Stimulated activated naive CD8-positive, alpha-beta T cell treated with anti-CD3 and anti-CD28 coated beads, Interleukin-15, Interleukin-2, amounts not matched to agents 100 ng/mL and 50 ng/mL, for 24 hours (primary cell): Measurements from ENCODE around the gene CRYGB.

Source experiments
- H3K27ac Mint-ChIP-seq: one replicate; pipeline ENCODE4 v1.8.0; 2021; ENCODE audit warnings: mild to moderate bottlenecking, mixed read lengths
- H3K27me3 Mint-ChIP-seq: one replicate; pipeline ENCODE4 v1.8.0; 2021; ENCODE audit warnings: mixed read lengths
- H3K36me3 Mint-ChIP-seq: one replicate; pipeline ENCODE4 v1.8.0; 2021; ENCODE audit warnings: low read depth, mixed read lengths
- H3K4me1 Mint-ChIP-seq: one replicate; pipeline ENCODE4 v1.8.0; 2021; ENCODE audit warnings: low read depth, mixed read lengths
- H3K4me3 Mint-ChIP-seq: one replicate; pipeline ENCODE4 v1.8.0; 2021; ENCODE audit warnings: mild to moderate bottlenecking, mixed read lengths
- H3K9me3 Mint-ChIP-seq: one replicate; pipeline ENCODE4 v1.8.0; 2021; ENCODE audit warnings: mixed read lengths

The CRYGB gene

GRCh38 chr2:208146006-208146405 lies at the start of gene CRYGB:
Gene CRYGB (minus strand): TSS chr2:208146158. CDS start chr2:208146120, 38 bp downstream.
- H3K36me3 Mint-ChIP-seq = no peaks in the 10 kb centered on the region
- peaks cover 8% of the 10 kb centered on the region for H3K9me3 Mint-ChIP-seq
- H3K27me3 Mint-ChIP-seq = peaks cover 5% of the 10 kb centered on the region
- no peak within 1 kb of the TSS for H3K27ac Mint-ChIP-seq
- no peak within 1 kb of the TSS for H3K4me3 Mint-ChIP-seq
- no peaks in the 10 kb centered on the region for H3K4me1 Mint-ChIP-seq

GRCh38 chr2:208195531-208195930 lies 49.6 kb upstream of the CRYGB start:
- Mint-ChIP-seq H3K4me3 (no peak overlapping the region), H3K36me3 (no peaks in the 10 kb centered on the region), H3K4me1 (no peaks in the 10 kb centered on the region), H3K9me3 (no peaks in the 10 kb centered on the region), H3K27me3 (no peaks in the 10 kb centered on the region), H3K27ac (no peak overlapping the region)

GRCh38 chr2:208192611-208193236 lies 46.8 kb upstream of the CRYGB start:
- Mint-ChIP-seq H3K9me3 (no peaks in the 10 kb centered on the region), H3K4me1 (no peaks in the 10 kb centered on the region), H3K36me3 (no peaks in the 10 kb centered on the region), H3K27me3 (no peaks in the 10 kb centered on the region), H3K4me3 (no peak overlapping the region), H3K27ac (no peak overlapping the region)

GRCh38 chr2:208189810-208190503 lies 44.0 kb upstream of the CRYGB start, which contains the start of gene C2orf80:
Gene C2orf80 (minus strand): TSS chr2:208190030. CDS start chr2:208186986, 3,044 bp downstream.
- no peaks in the 10 kb centered on the region for H3K4me1 Mint-ChIP-seq
- H3K36me3 Mint-ChIP-seq = no peaks in the 10 kb centered on the region
- no peak within 1 kb of the TSS for H3K4me3 Mint-ChIP-seq
- H3K9me3 Mint-ChIP-seq = no peaks in the 10 kb centered on the region
- H3K27me3 Mint-ChIP-seq = no peaks in the 10 kb centered on the region
- no peak within 1 kb of the TSS for H3K27ac Mint-ChIP-seq

GRCh38 chr2:208189069-208189809 lies 43.3 kb upstream of the CRYGB start:
- Mint-ChIP-seq H3K27me3 (peaks cover 4% of the 10 kb centered on the region), H3K27ac (no peak overlapping the region), H3K4me3 (no peak overlapping the region), H3K36me3 (no peaks in the 10 kb centered on the region), H3K4me1 (no peaks in the 10 kb centered on the region), H3K9me3 (no peaks in the 10 kb centered on the region)

- Mint-ChIP-seq H3K36me3 (no peaks in the 10 kb centered on the region), H3K27me3 (peaks cover 7% of the 10 kb centered on the region), H3K4me1 (no peaks in the 10 kb centered on the region), H3K27ac (no peak overlapping the region), H3K9me3 (no peaks in the 10 kb centered on the region), H3K4me3 (no peak overlapping the region)
These were observed 40.9 kb upstream of the CRYGB start for GRCh38 chr2:208186893-208187292.

- Mint-ChIP-seq H3K9me3 (no peaks in the 10 kb centered on the region), H3K36me3 (no peaks in the 10 kb centered on the region), H3K27ac (no peak overlapping the region), H3K27me3 (peaks cover 7% of the 10 kb centered on the region), H3K4me3 (no peak overlapping the region), H3K4me1 (no peaks in the 10 kb centered on the region)
These were observed 40.5 kb upstream of the CRYGB start for GRCh38 chr2:208186465-208186864.

- H3K4me1 Mint-ChIP-seq = no peaks in the 10 kb centered on the region
- no peaks in the 10 kb centered on the region for H3K36me3 Mint-ChIP-seq
- no peaks in the 10 kb centered on the region for H3K9me3 Mint-ChIP-seq
- H3K27me3 Mint-ChIP-seq = peaks cover 7% of the 10 kb centered on the region
- no peak overlapping the region for H3K27ac Mint-ChIP-seq
- H3K4me3 Mint-ChIP-seq = no peak overlapping the region
These were observed 38.2 kb upstream of the CRYGB start for GRCh38 chr2:208183972-208184705.

- H3K9me3 Mint-ChIP-seq = no peaks in the 10 kb centered on the region
- H3K36me3 Mint-ChIP-seq = no peaks in the 10 kb centered on the region
- H3K4me1 Mint-ChIP-seq = no peaks in the 10 kb centered on the region
- H3K27ac Mint-ChIP-seq = no peak overlapping the region
- peaks cover 7% of the 10 kb centered on the region for H3K27me3 Mint-ChIP-seq
- H3K4me3 Mint-ChIP-seq = no peak overlapping the region
These were observed 37.6 kb upstream of the CRYGB start for GRCh38 chr2:208183526-208183925.

GRCh38 chr2:208182835-208183234 lies 36.9 kb upstream of the CRYGB start:
- Mint-ChIP-seq H3K36me3 (no peaks in the 10 kb centered on the region), H3K27me3 (peaks cover 7% of the 10 kb centered on the region), H3K9me3 (no peaks in the 10 kb centered on the region), H3K4me1 (no peaks in the 10 kb centered on the region), H3K27ac (no peak overlapping the region), H3K4me3 (no peak overlapping the region)

- H3K36me3 Mint-ChIP-seq = no peaks in the 10 kb centered on the region
- H3K9me3 Mint-ChIP-seq = no peaks in the 10 kb centered on the region
- H3K27ac Mint-ChIP-seq = no peak overlapping the region
- peaks cover 4% of the 10 kb centered on the region for H3K4me1 Mint-ChIP-seq
- no peak overlapping the region for H3K4me3 Mint-ChIP-seq
- H3K27me3 Mint-ChIP-seq = peaks cover 1% of the 10 kb centered on the region
These were observed 33.2 kb upstream of the CRYGB start for GRCh38 chr2:208179028-208179609.

GRCh38 chr2:208175840-208176153 lies 29.8 kb upstream of the CRYGB start:
- Mint-ChIP-seq H3K36me3 (no peaks in the 10 kb centered on the region), H3K4me1 (peaks cover 4% of the 10 kb centered on the region), H3K9me3 (no peaks in the 10 kb centered on the region), H3K27me3 (peaks cover 4% of the 10 kb centered on the region), H3K4me3 (no peak overlapping the region), H3K27ac (no peak overlapping the region)

GRCh38 chr2:208175069-208175839 lies 29.3 kb upstream of the CRYGB start:
- Mint-ChIP-seq H3K9me3 (no peaks in the 10 kb centered on the region), H3K36me3 (no peaks in the 10 kb centered on the region), H3K4me1 (peaks cover 4% of the 10 kb centered on the region), H3K27ac (no peak overlapping the region), H3K27me3 (peaks cover 4% of the 10 kb centered on the region), H3K4me3 (no peak overlapping the region)

- Mint-ChIP-seq H3K27me3 (peaks cover 4% of the 10 kb centered on the region), H3K9me3 (no peaks in the 10 kb centered on the region), H3K4me1 (peaks cover 4% of the 10 kb centered on the region), H3K4me3 (no peak overlapping the region), H3K27ac (no peak overlapping the region), H3K36me3 (no peaks in the 10 kb centered on the region)
These were observed 28.2 kb upstream of the CRYGB start for GRCh38 chr2:208174144-208174543.
